Psoas muscle (tissue), 8 donors: ENCODE results near the gene MTRF1. TPM values are rescaled to one million over a fixed set of nuclear protein-coding genes. Genes with fewer than 3 reads are reported as not detected.

Experiments
- ATAC-seq, 4 donors: fragments of 200-7000 bp; cut with Tn5 transposase; one replicate each; pipeline ENCODE4 v1.9.1; 2020; ENCODE audit warnings: moderate library complexity in 3 of 4, mild to moderate bottlenecking in 2 of 4
- DNase-seq, 2 donors: peaks; one replicate each; pipeline ENCODE4 v3.0.0-alpha.2; 2020
- H3K27ac ChIP-seq: fragments of 200-600 bp; one replicate; pipeline ENCODE4 v1.8.0; 2022
- H3K27me3 ChIP-seq, 3 donors: fragments of 200-600 bp in 1 of 3; one replicate each; pipeline versions ENCODE4 v1.6.1 to v1.8.0; 2013 to 2022; ENCODE audit warnings: low read length in 2 of 3, mild to moderate bottlenecking in 2 of 3, moderate library complexity in 1 of 3; ENCODE audit not compliant: insufficient read depth in 3 of 3
- H3K36me3 ChIP-seq, 2 donors: fragments of 200-600 bp in 1 of 2; one replicate each; pipeline versions ENCODE4 v1.6.1 to v1.8.0; 2013 to 2022; ENCODE audit warnings: low read depth in 1 of 2, mild to moderate bottlenecking in 1 of 2, moderate library complexity in 1 of 2; ENCODE audit not compliant: insufficient read depth in 1 of 2
- H3K4me1 ChIP-seq: fragments of 200-600 bp; one replicate; pipeline ENCODE4 v1.8.0; 2022
- H3K4me3 ChIP-seq: fragments of 200-600 bp; one replicate; pipeline ENCODE4 v1.8.0; 2022; ENCODE audit warnings: mild to moderate bottlenecking
- H3K9me3 ChIP-seq: fragments of 200-600 bp; one replicate; pipeline ENCODE4 v1.8.0; 2022
- WGBS, 3 donors: extraction: QIAGEN DNeasy Blood & Tissue Kit; methylation state at CpG; one replicate each; pipeline versions ENCODE4 v1.1.6 to v1.1.7; 2013; 5-methylcytosine and 5-hydroxymethylcytosine counted together
- intact Hi-C, 2 donors: fragments of 100-400 bp; cut with DNase I; formaldehyde crosslinking; loops; one replicate each; pipeline versions ENCODE4 v1.11.0 to v1.14.2; 2022
- polyA plus RNA-seq, 3 donors: library from polyadenylated mRNA; stranded (reverse); fragments of 200-250 nt; gene quantifications; one replicate each; pipeline ENCODE4 v1.2.3, GENCODE V29; 2013
- total RNA-seq, 4 donors: library from RNA; stranded (reverse); fragmentation: NEBNext Ultra II Directional in 2 of 4; extraction: Animal tissue kit (Norgen Biotek cat#: 25700) in 2 of 4; gene quantifications; one replicate each; pipeline versions ENCODE4 v1.2.1 to v1.2.4, GENCODE V29; 2021 to 2023
- TF ChIP-seq, protein P1 (sequence below): fragments of 200-600 bp; IDR thresholded peaks from one replicate; pipeline ENCODE4 v1.8.0; 2022; ENCODE audit warnings: antibody characterized with exemption
- donor health status: healthy with polysubstance abuse.
- donor health status: DM: no; HTN: no; CAD: no; lungs with moderate emphysema.
- donor health status: Bipolar disorder and iron deficiency.
- donor health status: healthy.
- donor health status: DM: yes; HTN: yes; CAD: no.
- donor health status: DM: no; HTN: no; CAD: no.
- donor health status: DM: no; HTN: no; CAD: no.
- donor health status: DM: yes; HTN: yes; CAD: no.

MTRF1 gene
- total and polyA plus RNA-seq, 7 donors = 8.7 to 29.6 (median 12.5) TPM

DNA sequence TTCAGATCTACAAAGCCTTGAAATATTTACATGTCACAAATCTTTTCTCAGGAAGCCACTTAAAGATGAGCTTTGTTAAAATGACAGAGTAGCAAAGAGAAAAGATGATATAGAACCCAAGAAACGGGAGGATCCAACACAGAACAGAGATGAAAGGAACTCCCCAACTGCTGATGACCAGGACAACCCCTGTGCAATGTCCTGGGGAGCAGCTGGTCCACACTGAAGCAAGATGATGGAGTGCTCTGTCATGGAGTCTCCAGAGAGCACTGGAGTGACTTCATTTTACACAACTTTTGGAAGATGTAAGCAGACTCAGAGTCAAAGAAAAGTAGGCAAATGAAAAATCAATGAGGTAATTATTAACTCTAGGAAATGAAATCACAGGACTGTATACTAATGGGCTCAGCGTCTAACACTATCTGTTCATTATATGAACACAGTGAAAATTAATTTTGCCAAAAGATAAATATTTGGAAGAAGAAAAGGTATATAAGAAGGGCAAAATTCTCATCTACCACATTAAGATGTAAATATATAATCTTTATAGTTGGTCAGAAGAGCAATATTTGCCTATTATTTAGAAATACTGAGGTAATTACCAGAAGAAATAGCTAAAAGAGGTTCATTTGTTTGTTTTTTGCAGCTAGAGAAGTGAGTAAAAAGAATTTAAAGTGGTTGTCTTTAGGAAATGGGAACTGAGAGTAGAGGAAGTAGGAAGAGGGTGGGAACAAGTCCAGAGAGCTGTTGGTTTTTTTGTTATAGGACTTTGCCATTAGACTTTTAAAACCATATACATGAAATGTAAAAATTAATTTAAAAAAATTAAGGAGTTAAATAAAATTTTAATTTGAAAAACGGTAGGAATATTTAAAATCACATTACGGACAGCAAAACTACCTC lies 30.5 kb downstream of the MTRF1 start:
- no peak for DNase-seq
- WGBS, 3 donors = 92 to 95% (median 92%) methylated on average over 4 of the region's 4 CpGs
- Histone ChIP-seq H3K4me3 (no peak overlapping the region), H3K36me3 (peaks cover 0 to 68% of the 10 kb centered on the region in 2 donors), H3K27me3 (no peaks in the 10 kb centered on the region), H3K4me1 (no peaks in the 10 kb centered on the region), H3K27ac (no peak overlapping the region), H3K9me3 (no peaks in the 10 kb centered on the region)
- no peak for ATAC-seq
- TF ChIP-seq, protein P1, sequence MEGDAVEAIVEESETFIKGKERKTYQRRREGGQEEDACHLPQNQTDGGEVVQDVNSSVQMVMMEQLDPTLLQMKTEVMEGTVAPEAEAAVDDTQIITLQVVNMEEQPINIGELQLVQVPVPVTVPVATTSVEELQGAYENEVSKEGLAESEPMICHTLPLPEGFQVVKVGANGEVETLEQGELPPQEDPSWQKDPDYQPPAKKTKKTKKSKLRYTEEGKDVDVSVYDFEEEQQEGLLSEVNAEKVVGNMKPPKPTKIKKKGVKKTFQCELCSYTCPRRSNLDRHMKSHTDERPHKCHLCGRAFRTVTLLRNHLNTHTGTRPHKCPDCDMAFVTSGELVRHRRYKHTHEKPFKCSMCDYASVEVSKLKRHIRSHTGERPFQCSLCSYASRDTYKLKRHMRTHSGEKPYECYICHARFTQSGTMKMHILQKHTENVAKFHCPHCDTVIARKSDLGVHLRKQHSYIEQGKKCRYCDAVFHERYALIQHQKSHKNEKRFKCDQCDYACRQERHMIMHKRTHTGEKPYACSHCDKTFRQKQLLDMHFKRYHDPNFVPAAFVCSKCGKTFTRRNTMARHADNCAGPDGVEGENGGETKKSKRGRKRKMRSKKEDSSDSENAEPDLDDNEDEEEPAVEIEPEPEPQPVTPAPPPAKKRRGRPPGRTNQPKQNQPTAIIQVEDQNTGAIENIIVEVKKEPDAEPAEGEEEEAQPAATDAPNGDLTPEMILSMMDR = no peak
- intact Hi-C loops = no loop called here

DNA sequence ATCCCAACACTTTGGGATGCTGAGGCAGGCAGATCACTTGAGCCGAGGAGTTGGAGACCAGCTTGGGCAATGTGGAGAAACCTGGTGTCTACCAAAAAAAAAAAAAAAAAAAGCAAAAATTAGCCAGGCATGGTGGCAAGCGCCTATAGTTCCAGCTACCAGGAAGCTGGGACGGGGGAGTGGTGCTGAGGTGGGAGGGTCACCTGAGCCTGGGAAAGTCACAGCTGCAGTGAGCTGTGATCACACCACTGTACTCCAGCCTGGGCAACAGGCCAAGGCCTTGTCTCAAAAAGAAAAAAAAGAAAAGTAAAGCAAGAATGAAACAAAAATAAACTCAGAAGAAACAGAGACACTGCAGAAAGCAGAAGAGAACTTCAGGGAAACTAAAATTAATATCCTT lies 31.6 kb downstream of the MTRF1 start:
- no peaks in the 10 kb centered on the region for H3K9me3 ChIP-seq
- H3K27me3 ChIP-seq = no peaks in the 10 kb centered on the region
- H3K4me3 ChIP-seq = no peak overlapping the region
- H3K4me1 ChIP-seq = no peaks in the 10 kb centered on the region
- H3K27ac ChIP-seq = no peak overlapping the region
- TF ChIP-seq, protein P1 = no peak
- intact Hi-C loops = no loop called here
- ATAC-seq (no peak), DNase-seq (no peak)
- H3K36me3 ChIP-seq = peaks cover under 1 to 74% of the 10 kb centered on the region in 2 donors
- WGBS, 3 donors = 76 to 86% (median 81%) methylated on average over 3 of the region's 3 CpGs

DNA sequence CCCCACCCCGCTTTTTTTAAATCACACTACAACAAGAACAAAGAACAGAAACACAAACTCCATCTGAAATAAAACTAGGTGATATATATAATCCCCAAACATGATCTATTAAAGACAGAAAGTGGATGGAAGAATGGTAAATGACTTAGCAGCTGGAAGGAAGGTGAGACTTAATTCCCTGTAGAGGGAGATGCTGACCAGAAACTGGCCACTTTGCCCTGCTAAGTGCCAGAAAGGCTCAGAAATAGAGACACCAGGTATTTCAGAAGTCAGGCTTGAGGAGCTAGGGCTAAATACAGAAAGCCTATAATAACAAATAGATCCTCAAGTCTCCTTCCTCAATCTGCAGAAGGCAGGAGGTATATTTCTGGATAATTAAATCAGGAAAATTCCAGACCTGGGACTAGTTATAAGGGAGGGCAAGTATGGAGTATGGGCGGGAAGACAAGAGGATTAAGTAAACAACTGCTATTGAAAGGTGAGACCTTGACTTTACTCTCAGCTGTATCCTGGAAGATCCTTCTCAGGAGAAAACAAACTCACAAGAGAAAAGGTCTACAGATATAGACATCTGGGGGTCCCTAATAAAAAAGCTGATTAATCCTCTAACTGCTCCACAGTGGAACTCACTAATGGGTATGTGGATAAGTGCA lies 32.2 kb downstream of the MTRF1 start:
- peaks cover 3 to 74% of the 10 kb centered on the region in 2 donors for H3K36me3 ChIP-seq
- H3K9me3 ChIP-seq = no peaks in the 10 kb centered on the region
- no peak for DNase-seq
- WGBS, 3 donors = 91 to 96% (median 96%) methylated on average over 2 of the region's 2 CpGs
- H3K27ac ChIP-seq = no peak overlapping the region
- no peak for ATAC-seq
- TF ChIP-seq, protein P1 = no peak
- no peaks in the 10 kb centered on the region for H3K4me1 ChIP-seq
- intact Hi-C loops = no loop called here
- no peak overlapping the region for H3K4me3 ChIP-seq
- H3K27me3 ChIP-seq = no peaks in the 10 kb centered on the region

DNA sequence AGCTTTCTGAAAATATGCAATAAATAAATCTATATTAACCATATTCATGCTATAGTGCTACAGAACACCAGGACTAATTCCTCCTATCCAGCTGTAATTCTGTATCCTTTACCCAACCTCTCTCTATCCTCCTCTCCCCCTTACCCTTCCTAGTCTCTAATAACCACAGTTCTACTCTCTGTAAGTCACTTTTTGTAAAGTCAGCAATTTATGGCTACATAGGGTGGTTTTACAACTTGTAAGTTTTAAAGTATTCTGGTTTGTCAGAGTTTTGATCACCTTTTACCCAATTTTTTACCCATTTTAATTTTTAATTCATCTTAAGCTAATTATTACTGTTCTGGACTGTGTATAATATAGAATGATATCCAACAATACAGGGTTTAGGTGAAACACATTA lies 34.0 kb downstream of the MTRF1 start:
- Histone ChIP-seq H3K27me3 (no peaks in the 10 kb centered on the region), H3K4me1 (no peaks in the 10 kb centered on the region), H3K4me3 (no peak overlapping the region), H3K36me3 (peaks cover 6 to 81% of the 10 kb centered on the region in 2 donors), H3K9me3 (no peaks in the 10 kb centered on the region), H3K27ac (no peak overlapping the region)
- intact Hi-C loops = loop anchor here in 1 of 2 donors (10.0 kb wide), 1 partner anchor 255 kb away; no protein-coding TSS in a partner anchor
- DNase-seq = no peak
- TF ChIP-seq, protein P1 = no peak
- no peak for ATAC-seq
